K562 (cell line): ENCODE results near the gene EXT2. TPM values are rescaled to one million over a fixed set of nuclear protein-coding genes. Genes with fewer than 3 reads are reported as not detected.

Source experiments
- ATAC-seq: fragments of 200-7000 bp; cut with Tn5 transposase; 3 replicates; pipeline ENCODE4 v1.9.1; 2020; ENCODE audit warnings: moderate library complexity
- BruUV-seq: library from RNA; stranded (reverse); fragments of 400-500 nt; replicated peaks from 2 replicates; lab custom pipeline; 2021; lab: Mats Ljungman, UMichigan
- CTCF ChIA-PET: fragments of 300-600 bp; formaldehyde crosslinking; extraction: SDS; loops from one replicate; lab custom pipeline; 2021; ENCODE audit warnings: low intra/inter-chr PET ratio; lab: Yijun Ruan, JAX
- POLR2A ChIA-PET: fragments of 300-600, 350-650 bp; sonication (Branson Sonifier 250); formaldehyde crosslinking; extraction: SDS; loops from one replicate; lab custom pipeline; 2021; ENCODE audit warnings: antibody characterized with exemption, inconsistent platforms; lab: Yijun Ruan, JAX
- DNase-seq, 4 experiments: peaks; one replicate each; pipeline versions ENCODE4 v3.0.0 to v3.0.0-alpha.2; 2011 to 2018; ENCODE audit warnings: low spot score in 3 of 4, mixed read lengths in 3 of 4; ENCODE audit errors: extremely low read depth in 1 of 4
- FAIRE-seq: peaks from 2 replicates; lab custom pipeline; 2011; peaks lifted over from hg19 to GRCh38; lab: Jason Lieb, UNC
- H2AFZ ChIP-seq: 2 replicates; pipeline ENCODE4 v1.6.0; 2011; ENCODE audit warnings: low read depth, low read length, control low read depth, inconsistent platforms
- H3K27ac ChIP-seq: fragments of 200-600 bp; 3 replicates; pipeline ENCODE4 v1.8.0; 2011; ENCODE audit warnings: low read depth, mild to moderate bottlenecking, control low read depth, inconsistent platforms, low read length, moderate library complexity, mixed read lengths; ENCODE audit errors: extremely low read depth
- H3K27me3 ChIP-seq, 2 experiments: fragments of 300-600 bp in 1 of 2; 2 replicates in 1 of 2; 3 replicates in 1 of 2; pipeline versions ENCODE4 v1.6.0 to v1.8.0; 2011; ENCODE audit warnings: inconsistent platforms in 2 of 2, low read length in 2 of 2, mild to moderate bottlenecking in 1 of 2, mixed read lengths in 1 of 2, moderate library complexity in 1 of 2; ENCODE audit not compliant: control insufficient read depth in 2 of 2, insufficient read depth in 2 of 2
- H3K36me3 ChIP-seq: fragments of 300-600 bp; 3 replicates; pipeline ENCODE4 v1.8.0; 2011; ENCODE audit warnings: mild to moderate bottlenecking, low read length, inconsistent platforms; ENCODE audit not compliant: control insufficient read depth, insufficient read depth
- H3K4me1 ChIP-seq, 2 experiments: fragments of 200-600 bp in 1 of 2; replicated peaks in 1 of 2; 2 replicates in 1 of 2; 3 replicates in 1 of 2; pipeline versions ENCODE4 v1.5.1 to v1.8.0; 2011; ENCODE audit warnings: inconsistent platforms in 2 of 2, low read length in 2 of 2, mild to moderate bottlenecking in 1 of 2, mixed read lengths in 1 of 2, moderate library complexity in 1 of 2; ENCODE audit not compliant: control insufficient read depth in 2 of 2, insufficient read depth in 2 of 2
- H3K4me2 ChIP-seq: 2 replicates; pipeline ENCODE4 v1.6.1; 2011; ENCODE audit warnings: low read length, control low read depth, inconsistent platforms, mixed read lengths; ENCODE audit not compliant: insufficient read depth
- H3K4me3 ChIP-seq: fragments of 200-600 bp; sonication (generic), shearing (Covaris generic); 2 replicates; pipeline ENCODE4 v1.5.1; 2016; ENCODE audit warnings: control low read depth, inconsistent platforms
- H3K79me2 ChIP-seq: fragments of 200-600 bp; 3 replicates; pipeline ENCODE4 v1.8.0; 2011; ENCODE audit warnings: low read length, inconsistent platforms; ENCODE audit not compliant: control insufficient read depth, insufficient read depth
- H3K9ac ChIP-seq, 2 experiments: 2 replicates each; pipeline versions ENCODE4 v1.6.0 to v1.6.1; 2011; ENCODE audit warnings: low read depth in 2 of 2, low read length in 2 of 2, control low read depth in 1 of 2, inconsistent platforms in 1 of 2, mild to moderate bottlenecking in 1 of 2, mixed read lengths in 1 of 2; ENCODE audit not compliant: insufficient read depth in 1 of 2
- H3K9me1 ChIP-seq: one replicate; pipeline ENCODE4 v1.6.0; 2011; ENCODE audit warnings: inconsistent platforms, mild to moderate bottlenecking, low read length, moderate library complexity; ENCODE audit not compliant: control insufficient read depth, insufficient read depth
- H3K9me3 ChIP-seq: replicated peaks from 2 replicates; pipeline ENCODE4 v1.5.1; 2011; ENCODE audit warnings: low read depth, low read length, inconsistent platforms; ENCODE audit not compliant: control insufficient read depth, insufficient read depth
- H4K20me1 ChIP-seq: replicated peaks from 2 replicates; pipeline ENCODE4 v1.6.1; 2011; ENCODE audit warnings: low read length, inconsistent platforms, mixed read lengths; ENCODE audit not compliant: control insufficient read depth, insufficient read depth
- PHF21A ChIP-seq: fragments of 450-650 bp; IDR thresholded peaks from 2 replicates; pipeline ENCODE4 v1.6.1; 2017; ENCODE audit warnings: low read depth, borderline replicate concordance
- TAF15 ChIP-seq: fragments of 200-400 bp; formaldehyde crosslinking; IDR thresholded peaks from 2 replicates; pipeline ENCODE4 v1.6.1; 2017; ENCODE audit warnings: mild to moderate bottlenecking, low read depth, low read length, moderate library complexity
- YY1 ChIP-seq, 3 experiments: IDR thresholded peaks; 2 replicates each; pipeline ENCODE4 v1.6.1; 2011; ENCODE audit warnings: low read length in 2 of 3, mild to moderate bottlenecking in 2 of 3, moderate library complexity in 2 of 3, borderline replicate concordance in 1 of 3, control low read depth in 1 of 3, low read depth in 1 of 3; ENCODE audit not compliant: insufficient read depth in 3 of 3, insufficient replicate concordance in 2 of 3, control insufficient read depth in 1 of 3, insufficient read length in 1 of 3; ENCODE audit errors: extremely low read depth in 1 of 3
- ZNF551 ChIP-seq: fragments of 250-450 bp; sonication (Bioruptor Pico); IDR thresholded peaks from 2 replicates; pipeline ENCODE4 v1.5.0; 2021; ENCODE audit warnings: mild to moderate bottlenecking, moderate library complexity
- WGBS: fragments of 100-300 bp; shearing (Covaris generic); methylation state at CpG from one replicate; pipeline ENCODE4 v1.1.6; 2016; ENCODE audit warnings: low coverage, mixed read lengths; ENCODE audit not compliant: insufficient coverage; ENCODE audit errors: missing lambda C conversion rate; 5-methylcytosine and 5-hydroxymethylcytosine counted together
- in situ Hi-C: fragments of 300-500 bp; cut with MboI; formaldehyde crosslinking; loops from 4 replicates; pipeline ENCODE4 v1.15.0; 2018; ENCODE audit warnings: inconsistent platforms, mixed read lengths
- intact Hi-C: fragments of 100-400 bp; cut with micrococcal nuclease; formaldehyde crosslinking; loops from 2 replicates; pipeline ENCODE4 v1.14.2; 2022
- polyA plus RNA-seq, 8 experiments: library from polyadenylated mRNA; depleted of rRNA in 4 of 8; stranded (reverse) in 5 of 8; unstranded in 3 of 8; fragments of >200 nt; fragmentation: Nextera tagmentation in 2 of 8; fragmentation: Illumina TruSeq in 1 of 8; extraction: Ambion mirVana in 2 of 8; extraction: Trizol in 1 of 8; gene quantifications; 2 replicates each; pipeline versions ENCODE4 v1.2.1 to v1.2.3, GENCODE V29; 2011 to 2014; ENCODE audit warnings: inconsistent platforms in 1 of 8, missing spikeins in 1 of 8
- total RNA-seq, 7 experiments: library from RNA; depleted of rRNA in 6 of 7; stranded (reverse); fragments of >200 nt in 6 of 7; fragmentation: Illumina TruSeq in 2 of 7; extraction: Trizol in 2 of 7; gene quantifications; 2 replicates each; pipeline versions ENCODE4 v1.2.1 to v1.2.3, GENCODE V29; 2011 to 2021; ENCODE audit warnings: low replicate concordance in 1 of 7
- TF ChIP-seq, protein P1 (sequence below), 2 experiments: IDR thresholded peaks in 1 of 2; conservative IDR thresholded peaks in 1 of 2; 2 replicates each; pipeline ENCODE4 v1.6.1; 2016; ENCODE audit warnings: low read depth in 2 of 2, mild to moderate bottlenecking in 1 of 2, missing compliant biosample characterization in 1 of 2, missing genetic modification characterization in 1 of 2, moderate library complexity in 1 of 2

Gene EXT2
- total and polyA plus RNA-seq, 9 of the 15 experiments (the other 6 are each of a cell fraction or from before 2014, with no cell fraction given): 7.5 to 52.1 (median 38.1) TPM

- H3K4me2 ChIP-seq: no peak overlapping the region
- no peak overlapping the region for H3K9ac ChIP-seq
- no peaks in the 10 kb centered on the region for H3K27me3 ChIP-seq
- H3K79me2 ChIP-seq: no peaks in the 10 kb centered on the region
- WGBS: 92% methylated on average over 7 of the region's 7 CpGs
- POLR2A ChIA-PET: interaction anchor here (0.6 to 1.4 kb wide), 3 partner anchors 9 to 459 kb away, joined by 3 to 4 read pairs (median 3); no protein-coding TSS in a partner anchor
- H3K4me3 ChIP-seq: no peak overlapping the region
- H3K9me1 ChIP-seq: no peaks in the 10 kb centered on the region
- H4K20me1 ChIP-seq: no peaks in the 10 kb centered on the region
- H3K4me1 ChIP-seq: no peaks in the 10 kb centered on the region; a peak in 2 of 5 replicates
- CTCF ChIA-PET: no interaction called here
- in situ Hi-C loops (no loop called here), intact Hi-C loops (no loop called here)
- FAIRE-seq: no peak
- H2AFZ ChIP-seq: no peak overlapping the region
- H3K27ac ChIP-seq: no peak overlapping the region
- no peak for ATAC-seq
- no TSS peak for BruUV-seq
- no peak for DNase-seq
- peaks cover 19% of the 10 kb centered on the region; the same call in 2 of the 3 replicates for H3K36me3 ChIP-seq
- no peaks in the 10 kb centered on the region for H3K9me3 ChIP-seq
- no peak for TF ChIP-seq YY1 (IDR thresholded peaks at IDR 0.05; ENCODE audit: borderline replicate concordance in 1 of 3, control insufficient read depth in 1 of 3, extremely low read depth in 1 of 3, insufficient read depth in 3 of 3, insufficient read length in 1 of 3, insufficient replicate concordance in 2 of 3, low read depth in 1 of 3, low read length in 2 of 3)
- no peak for TF ChIP-seq PHF21A
- TF ChIP-seq TAF15: no peak
- TF ChIP-seq, protein P1, sequence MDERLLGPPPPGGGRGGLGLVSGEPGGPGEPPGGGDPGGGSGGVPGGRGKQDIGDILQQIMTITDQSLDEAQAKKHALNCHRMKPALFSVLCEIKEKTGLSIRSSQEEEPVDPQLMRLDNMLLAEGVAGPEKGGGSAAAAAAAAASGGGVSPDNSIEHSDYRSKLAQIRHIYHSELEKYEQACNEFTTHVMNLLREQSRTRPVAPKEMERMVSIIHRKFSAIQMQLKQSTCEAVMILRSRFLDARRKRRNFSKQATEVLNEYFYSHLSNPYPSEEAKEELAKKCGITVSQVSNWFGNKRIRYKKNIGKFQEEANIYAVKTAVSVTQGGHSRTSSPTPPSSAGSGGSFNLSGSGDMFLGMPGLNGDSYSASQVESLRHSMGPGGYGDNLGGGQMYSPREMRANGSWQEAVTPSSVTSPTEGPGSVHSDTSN (CRISPR knock-in tag; IDR thresholded peaks at IDR 0.05; ENCODE audit: low read depth): no peak
- TF ChIP-seq, protein P1 (tag; conservative IDR thresholded peaks at IDR 0.05; ENCODE audit: low read depth): no peak
- no peak for TF ChIP-seq ZNF551
- TF ChIP-seq, all 486 proteins: peak for 0
Observed at GRCh38 chr11:44207292-44207691, 111.8 kb downstream of the EXT2 start.
